Measurements from ENCODE around the gene PPP1R13L.

Gene PPP1R13L

GRCh38 chr19:45362291-45362690 lies 42.6 kb downstream of the PPP1R13L start:
- DNase-seq = no peak

- no peak for DNase-seq
Measured at GRCh38 chr19:45361608-45362007, 43.3 kb downstream of the PPP1R13L start.

- no peak for DNase-seq
Measured at GRCh38 chr19:45358213-45358792, 46.6 kb downstream of the PPP1R13L start.

DNA sequence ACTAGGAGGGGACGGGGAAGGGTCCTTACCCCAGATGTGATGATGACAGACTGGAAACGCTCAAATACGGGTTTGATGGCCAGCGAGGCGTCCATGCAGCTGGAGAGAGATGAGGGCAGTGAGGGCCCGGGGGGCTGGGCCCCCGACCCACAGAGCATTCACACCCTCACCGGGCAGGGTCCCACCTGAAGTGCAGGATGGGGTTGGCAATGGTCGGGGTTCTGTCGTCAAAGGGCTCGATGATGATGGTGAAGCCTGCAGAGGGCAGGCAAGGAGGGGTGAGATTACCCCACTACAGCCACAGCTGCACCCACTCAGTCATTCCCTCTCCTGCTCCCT lies 47.5 kb downstream of the PPP1R13L start:
- DNase-seq = no peak

GRCh38 chr19:45356760-45357444 lies 48.0 kb downstream of the PPP1R13L start:
- no peak for DNase-seq

DNA sequence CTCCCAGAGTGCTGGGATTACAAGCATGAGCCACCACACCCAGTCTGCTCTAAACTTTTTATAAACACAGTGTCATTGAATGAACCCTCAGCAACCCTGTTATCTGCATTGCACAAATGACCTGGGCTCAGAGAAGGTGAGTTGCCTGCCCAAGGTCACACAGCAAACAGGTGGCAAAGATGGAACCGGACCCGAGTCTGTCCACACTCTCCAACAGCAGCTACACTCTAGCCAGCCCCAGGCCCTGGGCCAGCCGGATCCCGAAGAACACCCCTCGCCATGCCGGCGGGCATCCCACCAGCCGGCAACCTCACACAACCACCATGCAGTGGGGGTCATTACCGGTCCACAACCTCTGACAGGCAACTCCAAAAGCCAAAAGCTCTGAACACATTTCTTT lies 49.0 kb downstream of the PPP1R13L start:
- DNase-seq = no peak

DNA sequence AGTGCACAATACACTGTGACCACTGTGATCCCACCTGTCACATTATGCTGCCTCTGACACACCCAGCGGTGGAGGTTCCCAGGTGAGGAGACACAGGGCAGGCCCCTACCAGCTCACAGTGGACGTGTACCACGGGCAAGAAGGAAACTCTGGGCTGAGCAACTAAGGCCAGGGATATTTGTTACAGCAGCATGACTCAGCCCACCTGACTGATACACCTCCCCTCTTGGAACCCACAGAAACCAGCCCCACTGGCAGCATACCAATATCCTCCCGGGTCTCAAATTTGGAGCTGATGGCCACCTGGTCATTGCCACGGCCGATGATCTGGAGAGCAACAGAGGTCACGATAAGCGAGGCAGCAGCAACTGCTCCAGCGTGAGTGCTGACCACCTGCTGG lies 49.5 kb downstream of the PPP1R13L start:
- DNase-seq = no peak

DNA sequence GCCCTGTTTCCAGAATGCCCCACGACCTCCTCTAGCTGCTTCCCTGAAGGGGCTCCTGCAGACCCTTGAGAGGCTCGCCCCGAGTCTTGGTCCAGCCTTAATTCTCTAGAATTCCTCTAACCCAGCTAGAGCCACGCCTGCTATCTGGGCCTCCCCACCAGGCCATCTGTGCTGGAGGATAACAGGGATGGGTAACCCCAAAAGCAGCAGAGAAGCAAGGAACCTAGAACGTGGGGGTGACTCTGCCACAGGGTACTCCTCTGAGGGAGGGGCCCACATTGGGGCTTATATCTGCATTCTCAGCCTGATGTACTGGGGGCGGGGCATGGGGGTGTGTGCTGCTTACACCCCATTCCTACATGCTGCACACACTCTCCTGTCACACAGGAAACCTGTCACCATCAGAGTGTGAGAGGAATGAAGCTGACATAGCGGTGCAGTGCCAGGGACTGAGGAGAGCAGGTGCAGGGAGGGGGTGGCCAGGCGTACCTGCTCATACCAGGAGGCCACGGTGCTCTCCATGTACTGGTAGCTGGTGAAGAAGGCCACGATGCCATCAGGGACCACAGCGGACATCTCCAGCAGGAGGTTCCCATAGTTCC lies 50.5 kb downstream of the PPP1R13L start:
- DNase-seq = no peak

GRCh38 chr19:45352914-45353796 lies 51.7 kb downstream of the PPP1R13L start:
- no peak for DNase-seq

DNA sequence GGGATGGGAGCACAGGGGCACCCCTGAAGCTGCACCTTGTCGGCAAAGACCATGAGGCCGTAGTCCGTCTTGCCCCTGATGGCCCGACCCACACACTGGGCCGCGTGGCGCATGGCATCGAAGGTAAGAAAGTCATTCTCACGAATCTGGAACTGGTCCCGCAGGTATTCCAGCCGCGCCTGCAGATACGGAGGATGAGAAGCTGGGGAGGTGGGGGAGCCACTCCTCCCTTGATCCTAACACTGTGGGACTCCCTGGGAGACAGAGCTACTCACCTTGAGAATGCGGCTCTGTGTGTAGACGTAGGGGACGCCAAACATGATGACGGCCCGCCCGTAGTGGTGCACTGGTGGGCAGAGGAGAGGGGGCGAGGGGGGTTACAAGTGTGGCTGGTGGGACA lies 52.4 kb downstream of the PPP1R13L start:
- no peak for DNase-seq

DNA sequence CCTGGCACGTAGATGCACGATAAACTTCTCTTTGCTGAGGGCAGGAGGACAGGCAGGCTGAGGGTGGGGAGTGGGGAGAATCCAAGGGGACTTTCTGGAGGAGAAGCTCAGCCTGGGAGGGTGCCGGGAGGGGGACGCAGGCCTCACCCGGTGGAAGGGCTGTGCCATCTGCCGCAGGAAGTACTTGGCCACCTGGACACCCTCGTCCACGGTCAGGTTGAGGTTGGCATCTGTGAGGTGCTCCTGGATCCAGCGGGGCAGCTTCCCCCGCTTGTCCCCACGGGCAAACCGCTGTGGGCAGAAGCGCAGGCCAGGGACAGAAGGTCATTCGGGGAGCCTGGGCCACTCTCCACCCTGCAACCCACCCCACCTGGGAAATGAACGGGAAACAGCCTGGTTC lies 52.8 kb downstream of the PPP1R13L start:
- DNase-seq = no peak

GRCh38 chr19:45351401-45351952 lies 53.4 kb downstream of the PPP1R13L start:
- DNase-seq = no peak

- DNase-seq = no peak
Measured at GRCh38 chr19:45350477-45351058, 54.3 kb downstream of the PPP1R13L start.

- DNase-seq = no peak
Measured at GRCh38 chr19:45349430-45349941, 55.4 kb downstream of the PPP1R13L start.

DNA sequence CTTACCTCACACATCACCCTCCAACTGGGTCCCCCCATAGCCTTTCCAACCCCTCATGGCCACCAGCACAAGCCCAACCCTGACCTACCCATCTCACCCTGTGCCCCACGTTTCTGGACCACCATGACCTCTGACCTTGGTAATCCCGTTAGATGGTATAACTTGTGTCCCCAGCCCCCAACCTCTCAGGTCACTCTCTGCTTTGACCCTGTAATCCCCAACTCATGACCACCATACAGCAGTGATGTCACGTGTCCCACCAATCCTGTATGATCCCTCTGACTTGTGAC lies 55.8 kb downstream of the PPP1R13L start:
- no peak for DNase-seq

DNA sequence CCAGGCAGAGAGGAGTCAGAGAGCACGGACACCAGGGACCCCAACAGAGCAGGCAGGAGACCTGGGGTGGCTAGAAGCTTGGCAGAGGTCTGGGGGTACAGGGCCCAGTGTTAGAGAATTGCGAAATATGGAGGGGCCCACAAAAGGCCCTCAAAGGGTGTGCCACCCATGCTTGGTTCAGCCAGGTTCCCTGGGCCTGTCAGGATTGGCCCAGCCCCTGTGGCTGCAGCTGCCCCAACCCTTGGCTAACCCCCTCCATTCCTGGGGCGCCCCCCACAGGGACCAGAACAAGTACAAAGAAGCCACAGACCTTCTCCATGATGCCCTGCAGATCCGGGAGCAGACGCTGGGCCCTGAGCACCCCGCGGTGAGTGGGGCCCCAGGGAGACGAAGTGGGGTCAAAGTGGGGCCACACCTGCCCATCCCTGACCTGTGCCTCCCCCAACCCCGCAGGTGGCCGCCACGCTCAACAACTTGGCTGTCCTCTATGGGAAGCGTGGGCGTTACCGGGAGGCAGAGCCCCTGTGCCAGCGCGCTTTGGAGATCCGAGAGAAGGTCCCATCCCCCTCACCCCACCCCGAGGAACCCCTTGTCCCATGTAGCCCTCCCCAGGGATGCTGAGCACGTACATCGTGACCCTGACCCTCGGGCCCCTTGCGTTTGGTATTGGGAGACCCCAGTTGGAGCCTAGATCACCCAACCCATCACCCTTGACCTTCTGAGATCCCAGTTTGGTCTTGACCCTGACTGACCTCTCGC lies 56.3 kb downstream of the PPP1R13L start:
- DNase-seq = no peak

GRCh38 chr19:45347570-45348366 lies 57.1 kb downstream of the PPP1R13L start:
- no peak for DNase-seq

DNA sequence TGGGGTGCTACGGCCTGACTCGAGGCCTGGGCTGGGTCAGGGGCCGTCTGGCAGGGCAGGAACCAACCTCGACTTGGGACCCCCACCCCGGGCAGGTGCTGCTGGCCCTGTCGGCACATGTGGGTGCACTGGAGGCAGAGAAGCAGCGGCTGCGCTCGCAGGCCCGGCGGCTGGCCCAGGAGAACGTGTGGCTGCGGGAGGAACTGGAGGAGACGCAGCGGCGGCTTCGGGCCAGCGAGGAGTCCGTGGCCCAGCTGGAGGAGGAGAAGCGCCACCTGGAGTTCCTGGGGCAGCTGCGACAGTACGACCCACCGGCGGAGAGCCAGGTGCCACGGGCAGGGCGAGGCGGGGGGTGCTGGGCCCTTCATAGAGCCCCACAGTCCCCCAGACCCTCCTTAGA lies 58.4 kb downstream of the PPP1R13L start:
- no peak for DNase-seq

- DNase-seq = no peak
Measured at GRCh38 chr19:45345506-45345860, 59.4 kb downstream of the PPP1R13L start.

DNA sequence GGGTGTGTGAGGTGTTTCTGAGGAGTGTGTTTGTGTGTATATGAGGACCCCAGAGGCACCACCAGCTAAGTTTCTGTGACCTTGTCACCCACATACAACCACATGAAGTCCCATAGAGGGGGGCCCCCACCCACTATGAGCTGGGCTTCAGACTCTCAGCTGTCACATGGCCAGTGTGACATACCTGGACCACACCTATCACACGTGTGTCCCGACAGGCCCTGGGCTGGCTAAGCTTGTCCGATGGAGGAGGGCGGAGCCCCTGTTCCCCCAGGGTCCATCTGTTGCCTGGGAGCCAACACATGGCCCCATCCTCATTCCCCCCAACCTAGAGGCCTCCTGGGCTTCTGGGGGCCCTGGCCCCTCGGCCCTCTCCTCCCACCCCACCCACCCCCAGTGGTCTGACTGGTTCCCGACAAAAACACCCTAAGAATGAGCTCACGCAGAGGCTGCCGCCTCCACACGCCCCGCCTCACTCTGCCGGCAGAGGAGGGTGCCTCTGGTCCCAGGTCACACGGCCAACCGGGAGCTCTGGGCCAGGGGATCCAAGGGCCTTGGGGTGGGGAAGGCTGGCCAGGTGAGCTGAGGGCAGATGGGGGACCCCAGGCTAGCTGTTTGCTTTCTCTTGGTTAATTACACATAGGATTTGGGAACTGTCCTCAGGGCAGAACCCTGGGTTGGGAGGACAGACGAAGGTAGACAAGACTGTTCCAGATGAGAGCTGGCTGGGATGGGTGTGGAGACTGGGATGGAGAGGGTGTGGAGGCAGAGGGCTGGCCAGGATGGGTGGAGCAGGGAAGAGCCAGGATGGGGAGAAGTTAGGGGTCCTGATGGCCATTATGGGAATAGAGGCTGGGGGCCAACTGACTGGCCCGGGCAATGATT lies 60.0 kb downstream of the PPP1R13L start:
- no peak for DNase-seq

Data from fibroblast of skin of right quadriceps (primary cell).